NCI-H146 (cell line): ENCODE data around the gene SPATS2L.

Experiments used
- DNase-seq: peaks from one replicate; lab custom pipeline; 2025; lab: John Stamatoyannopoulos, UW

Gene SPATS2L

GRCh38 chr2:200297100-200297499 lies 9.4 kb upstream of the SPATS2L start:
- no peak for DNase-seq

GRCh38 chr2:200297989-200298388 lies 8.5 kb upstream of the SPATS2L start:
- no peak for DNase-seq

GRCh38 chr2:200298816-200299215 lies 7.7 kb upstream of the SPATS2L start:
- DNase-seq: no peak

DNA sequence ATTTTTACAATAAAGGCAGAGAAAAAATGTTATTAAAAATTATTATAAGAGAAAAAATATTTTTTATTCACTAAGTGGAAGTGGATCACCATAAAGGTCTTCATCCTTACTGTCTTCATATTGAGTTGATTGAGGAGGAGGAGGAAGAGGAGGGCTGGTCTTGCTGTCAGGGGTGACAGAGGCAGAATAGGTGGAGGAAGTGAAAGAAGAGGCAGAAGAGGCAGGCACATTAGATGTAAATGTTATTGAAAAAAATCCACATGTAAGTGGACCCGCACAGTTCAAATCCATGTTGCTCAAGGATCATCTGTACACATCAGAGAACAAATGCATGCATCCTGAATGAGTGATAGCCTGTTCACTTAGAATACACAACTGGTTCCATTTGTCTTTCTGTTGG lies 6.4 kb upstream of the SPATS2L start:
- no peak for DNase-seq

GRCh38 chr2:200300638-200301314 lies 5.7 kb upstream of the SPATS2L start:
- DNase-seq: no peak

DNA sequence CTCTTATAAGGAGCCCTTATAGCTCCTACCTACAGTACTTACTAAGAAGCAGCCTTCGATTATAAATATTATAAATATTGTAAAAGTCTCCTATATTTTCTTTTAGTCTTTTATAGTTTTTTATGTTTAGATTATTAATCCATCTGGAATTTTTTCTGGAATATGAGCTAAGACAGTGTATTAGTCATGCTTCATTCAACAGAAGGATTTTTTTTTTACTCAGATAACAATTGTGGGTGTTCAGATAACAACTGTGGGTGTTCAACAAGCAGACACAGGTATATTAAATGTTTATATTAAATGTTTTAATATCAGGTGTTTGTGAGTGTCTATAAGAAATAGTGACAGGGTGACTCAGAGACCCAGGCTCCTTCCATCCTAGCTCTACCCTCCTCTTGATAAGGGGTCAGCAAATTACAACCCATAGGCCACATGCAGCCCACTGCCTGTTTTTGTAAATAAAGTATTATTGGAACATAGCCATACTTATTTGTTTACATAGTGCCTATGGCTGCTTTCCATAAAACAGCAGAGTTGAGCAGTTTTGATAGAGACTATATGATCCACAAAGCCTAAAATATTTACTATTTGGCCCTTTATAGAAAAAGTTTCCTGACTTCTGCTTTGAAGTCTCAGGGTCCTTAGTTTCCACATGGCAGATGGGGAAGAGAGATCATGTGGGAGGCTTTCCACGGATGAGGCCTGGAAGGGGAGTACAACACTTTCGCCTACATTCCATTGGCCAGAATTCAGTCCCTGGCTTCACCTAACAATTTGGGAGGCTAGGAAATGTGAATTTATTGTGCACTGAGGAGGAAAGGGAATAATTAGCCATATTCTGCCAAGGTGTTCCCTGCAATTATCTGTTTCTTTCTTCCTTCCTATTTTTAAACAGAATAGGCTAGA lies 4.3 kb upstream of the SPATS2L start:
- no peak for DNase-seq

DNA sequence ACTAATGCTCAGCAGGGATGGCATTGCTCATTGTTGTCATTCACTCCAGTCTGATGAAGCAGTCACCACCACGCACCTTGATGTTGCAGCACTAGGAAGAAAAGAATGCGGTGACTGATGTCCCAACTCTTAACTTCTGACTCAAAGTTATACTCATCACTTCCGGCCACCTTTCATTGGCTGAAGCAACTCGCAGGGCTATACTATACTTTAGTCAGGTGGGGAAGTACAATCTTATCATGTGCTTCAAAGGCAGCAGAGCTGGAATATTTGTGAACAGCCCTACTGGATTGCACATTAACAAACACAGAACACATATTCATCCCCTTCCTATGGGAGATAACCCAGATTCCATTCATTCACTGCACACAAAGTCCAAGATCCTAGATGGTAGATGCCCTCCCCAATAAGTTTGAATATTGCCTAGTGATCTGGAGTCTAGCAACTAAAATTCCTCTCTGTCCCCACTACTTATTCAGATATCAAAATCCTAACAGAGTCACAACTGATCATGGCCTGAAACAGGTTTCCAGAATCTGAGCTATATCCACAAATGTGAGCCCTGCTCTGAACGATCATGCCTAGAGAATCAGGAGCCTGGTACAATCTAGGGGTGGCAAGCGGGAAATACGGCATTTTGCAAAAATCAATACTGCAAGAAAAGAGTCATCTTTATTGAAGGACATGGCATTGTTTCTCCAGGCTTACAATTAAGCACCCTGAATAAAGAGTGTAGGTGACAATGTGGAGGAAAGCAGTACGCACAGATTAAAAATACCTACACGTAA lies 3.4 kb upstream of the SPATS2L start:
- DNase-seq: no peak

- DNase-seq: peak; percentile 19
These were observed 697 bp upstream of the SPATS2L start for GRCh38 chr2:200305797-200306195.

DNA sequence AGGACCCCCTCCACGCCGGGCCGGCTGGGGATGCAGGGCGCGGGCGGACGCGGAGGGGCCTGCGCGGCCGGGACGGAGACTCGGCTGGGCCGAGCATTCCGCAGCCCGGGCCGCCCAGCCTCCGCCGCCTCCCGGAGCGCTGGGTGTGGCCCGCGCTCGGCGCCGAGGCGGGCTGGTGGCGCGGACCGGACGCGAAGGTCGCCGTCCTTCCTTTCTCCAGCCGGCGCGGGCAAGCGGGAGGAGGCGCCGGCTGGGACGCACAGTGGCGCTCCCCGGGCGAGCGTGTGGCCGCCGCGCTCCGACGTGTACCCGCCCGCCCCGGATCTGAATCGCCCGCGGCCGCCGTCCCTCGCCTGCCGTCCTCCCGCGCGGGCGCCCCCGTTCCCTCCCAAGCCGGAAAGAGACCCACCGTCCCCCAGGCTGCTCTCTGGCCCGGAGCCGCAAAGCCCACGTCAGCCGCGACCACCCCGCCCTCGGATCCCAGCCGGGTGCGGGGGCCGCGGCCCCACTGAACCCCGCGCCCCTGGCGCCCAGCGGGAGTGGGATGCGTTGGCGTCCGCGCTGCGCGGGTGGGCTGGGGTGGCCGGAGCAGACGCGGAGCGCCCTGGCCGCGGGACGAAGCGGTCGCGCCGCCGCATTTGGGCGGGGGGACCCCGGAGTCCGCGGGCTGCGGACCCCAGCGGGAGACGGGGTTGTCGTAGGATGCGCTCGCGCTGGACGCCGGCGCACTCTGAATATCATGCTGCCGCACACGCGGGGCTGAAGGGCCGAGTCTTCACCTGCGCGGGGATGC lies 634 bp downstream of the SPATS2L start:
- peak; percentile 57 for DNase-seq

DNA sequence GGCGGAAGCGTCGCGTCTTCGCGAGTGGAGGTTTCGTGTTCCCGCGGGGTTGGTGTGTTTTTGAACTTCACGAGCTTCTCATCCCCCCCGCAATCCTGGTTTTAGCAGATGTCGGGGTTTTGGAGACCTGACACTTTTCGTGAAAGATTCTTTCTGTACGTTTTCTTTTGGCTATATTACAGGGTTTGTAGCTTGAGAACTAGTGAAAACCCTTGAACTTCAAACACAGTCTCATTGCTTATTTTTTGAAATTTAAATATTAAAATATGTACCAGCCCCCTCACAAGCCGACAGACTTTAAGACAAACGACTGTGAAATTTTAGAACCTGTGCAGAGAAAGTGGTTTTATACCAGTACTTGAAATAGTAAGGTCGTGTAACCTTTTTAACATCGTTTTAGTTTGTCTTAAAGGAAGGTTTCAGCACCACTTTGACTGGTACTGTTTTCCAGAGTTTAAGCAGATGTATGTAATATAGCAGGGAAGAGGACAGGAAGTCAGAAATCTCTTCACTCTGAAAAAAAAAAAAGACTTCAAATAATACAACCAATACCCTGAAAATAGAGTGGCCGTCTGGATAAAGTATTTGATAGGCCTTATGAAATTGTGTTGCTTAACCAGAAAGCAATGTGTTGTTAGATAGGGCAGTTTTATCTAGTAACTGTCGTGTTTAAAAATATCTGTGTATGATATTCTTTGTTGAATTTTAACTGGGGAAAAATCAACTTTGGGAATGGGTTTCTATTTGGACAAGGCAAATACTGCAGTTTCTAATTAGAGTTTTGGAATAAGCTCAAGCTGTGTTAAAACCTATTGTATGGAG lies 1.4 kb downstream of the SPATS2L start:
- DNase-seq: no peak

DNA sequence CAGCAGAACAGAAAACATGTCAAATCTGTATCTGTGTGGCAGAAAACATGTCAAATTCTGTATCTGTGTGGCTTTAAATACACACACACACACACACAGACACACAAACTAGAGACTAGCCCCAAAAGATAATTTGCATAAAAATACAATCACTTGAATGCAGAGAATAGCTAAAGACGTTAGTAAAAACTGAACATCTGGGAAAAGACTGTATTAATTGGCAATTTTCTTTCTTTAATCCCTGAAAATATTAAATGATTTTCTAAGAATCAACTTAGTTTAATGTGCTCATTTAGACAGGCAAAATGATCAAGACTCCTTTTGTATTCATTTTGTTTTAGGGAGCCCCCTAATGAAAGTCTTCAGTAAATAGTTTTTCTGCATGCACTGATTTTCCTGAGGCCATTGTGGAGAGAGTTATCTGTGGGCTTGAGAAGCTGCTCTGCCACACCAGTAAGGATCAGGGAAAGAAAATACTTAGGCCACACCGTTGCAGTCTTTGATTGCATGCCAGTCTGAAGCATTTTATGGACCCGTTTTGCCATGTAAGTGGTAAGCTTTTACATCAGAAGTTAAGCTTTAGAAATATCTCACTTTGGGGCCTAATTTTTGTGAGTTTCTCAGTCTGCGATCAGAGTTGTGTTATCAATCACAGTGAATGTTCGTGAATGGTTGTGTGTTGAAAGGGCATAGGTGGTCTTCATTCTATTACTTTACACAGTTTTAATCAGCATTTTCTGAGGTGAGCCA lies 2.2 kb downstream of the SPATS2L start:
- DNase-seq: no peak

DNA sequence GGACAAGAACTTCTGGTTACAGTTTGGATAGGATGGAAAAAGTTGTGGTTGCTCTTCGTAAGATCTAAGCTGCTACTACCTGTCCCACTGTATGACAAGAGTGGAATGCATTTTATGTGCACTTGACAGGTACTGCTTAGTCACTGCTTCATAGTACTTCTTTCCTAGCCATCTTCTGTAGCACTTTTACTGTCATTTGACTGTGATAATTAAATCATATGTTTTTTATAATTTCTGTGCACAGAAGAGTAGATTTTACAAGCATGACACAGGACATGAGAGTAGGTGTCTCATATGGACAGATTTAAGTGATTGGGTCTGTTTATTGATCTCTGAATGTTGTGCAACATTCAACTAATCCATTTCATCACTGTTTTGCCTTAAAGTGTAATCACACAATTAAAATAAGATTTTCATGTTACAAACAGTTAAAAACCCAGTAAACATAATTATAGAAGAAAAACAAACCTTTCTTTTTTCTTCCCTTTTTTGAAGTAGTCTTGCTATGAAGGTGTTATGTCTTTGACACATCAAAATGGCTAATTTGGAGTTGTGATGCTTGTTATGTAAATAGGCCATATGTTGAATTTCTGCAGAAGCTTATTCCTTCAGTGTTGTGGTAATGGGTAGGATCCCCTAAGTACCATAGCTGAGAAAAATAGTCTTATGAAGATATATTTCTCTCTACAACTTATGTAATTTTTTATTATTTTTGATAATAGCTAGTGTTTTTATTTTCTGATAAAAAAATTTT lies 3.0 kb downstream of the SPATS2L start:
- no peak for DNase-seq

DNA sequence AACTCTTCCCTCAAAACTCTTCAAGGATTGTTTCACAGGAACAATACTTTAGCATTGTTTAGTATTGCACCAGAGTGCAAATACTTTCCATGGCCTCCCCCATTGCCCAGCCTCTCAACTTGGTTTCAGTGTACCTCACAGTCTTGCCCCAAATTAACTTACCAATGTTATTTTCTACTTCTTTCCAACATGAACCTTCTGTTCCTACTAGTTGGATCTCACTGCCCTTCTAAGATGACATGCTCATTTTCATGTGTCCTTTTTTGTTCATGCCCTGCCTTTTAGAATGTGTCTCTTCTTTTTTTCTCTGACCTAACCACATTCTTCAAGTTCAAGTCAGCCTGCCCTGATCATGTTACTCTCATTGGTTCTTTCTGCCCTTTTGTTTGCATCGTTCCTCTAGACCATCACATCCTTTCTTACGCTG lies 4.1 kb downstream of the SPATS2L start:
- DNase-seq: no peak

- DNase-seq: no peak
These were observed 4.6 kb downstream of the SPATS2L start for GRCh38 chr2:200311139-200311538.

GRCh38 chr2:200314976-200315567 lies 8.6 kb downstream of the SPATS2L start:
- DNase-seq: no peak

DNA sequence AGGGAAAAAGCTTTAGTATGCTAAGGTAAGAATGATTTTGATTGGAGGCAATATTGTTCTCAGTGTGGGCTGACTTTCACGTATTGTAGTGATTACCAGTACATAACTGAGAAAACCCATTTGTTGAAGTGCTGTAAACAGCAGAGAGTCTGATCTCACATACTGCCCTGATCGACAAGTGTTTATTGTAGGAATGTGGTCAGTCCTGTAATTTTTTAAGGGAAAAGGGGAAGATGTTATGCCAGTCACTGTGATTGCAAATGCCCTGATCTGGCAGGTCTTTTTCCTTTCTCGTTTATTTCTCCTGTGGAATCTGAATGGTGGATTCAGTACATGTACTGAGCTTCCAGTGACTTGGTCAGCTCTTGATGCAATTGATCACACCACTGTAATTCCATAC lies 11.5 kb downstream of the SPATS2L start:
- no peak for DNase-seq

DNA sequence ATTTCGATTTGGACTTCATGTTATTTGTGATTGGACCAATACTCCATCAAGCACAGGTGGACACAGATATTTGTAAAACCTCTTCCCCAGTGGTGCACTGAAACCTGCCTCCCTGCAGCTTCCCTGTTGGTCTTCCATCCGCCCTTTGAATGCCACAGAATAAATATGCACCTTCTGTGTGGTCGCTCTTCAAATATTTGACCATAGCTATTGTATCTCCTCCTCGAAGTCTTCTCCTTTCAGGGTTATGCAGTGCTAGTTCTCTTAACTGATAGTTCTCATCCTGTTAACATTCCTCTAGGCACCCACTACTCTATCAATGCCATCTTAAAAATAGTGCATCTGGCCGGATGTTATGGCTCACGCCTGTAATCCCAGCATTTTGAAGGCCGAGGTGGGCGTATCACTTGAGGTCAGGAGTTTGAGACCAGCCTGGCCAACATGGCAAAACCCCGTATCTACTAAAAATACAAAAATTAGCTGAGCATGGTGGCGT lies 12.5 kb downstream of the SPATS2L start:
- DNase-seq: no peak

DNA sequence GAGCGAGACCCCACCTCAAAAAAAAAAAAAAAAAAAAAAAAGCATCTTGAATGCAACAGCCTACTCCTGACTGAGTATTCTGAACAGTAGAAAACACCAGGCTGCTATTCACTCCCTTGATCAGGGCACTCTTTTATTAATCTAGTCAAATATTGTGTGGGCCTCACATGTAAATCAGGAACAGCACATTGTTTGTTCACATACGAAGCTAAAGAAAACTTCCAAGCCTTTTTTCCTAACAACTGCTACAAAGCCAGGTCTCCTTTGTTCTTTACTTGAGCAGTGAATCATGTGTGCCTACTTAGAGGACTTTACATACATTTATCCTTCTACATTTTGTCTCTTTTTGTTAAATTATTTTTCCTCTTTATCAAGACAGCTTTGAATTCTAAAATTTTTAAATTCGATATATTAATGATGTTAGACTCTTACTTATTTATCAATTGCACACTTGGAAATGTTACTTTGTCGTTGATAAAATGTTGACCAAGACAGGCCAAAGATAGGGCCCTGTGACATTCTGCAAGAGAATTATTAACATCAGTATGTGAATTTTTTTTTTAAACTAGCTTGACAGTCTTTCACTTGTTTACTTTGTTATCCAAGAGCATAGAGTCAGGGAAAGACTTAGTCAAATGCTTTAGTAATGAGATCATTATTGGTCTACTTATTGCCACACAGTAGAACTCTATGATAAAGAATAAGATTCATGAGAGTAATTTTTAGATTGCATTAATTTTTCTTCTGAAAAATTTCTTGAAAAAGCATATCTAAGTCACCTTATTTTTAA lies 13.2 kb downstream of the SPATS2L start:
- no peak for DNase-seq
